Measurements from ENCODE around the gene RAB17. TPM values are rescaled to one million over a fixed set of nuclear protein-coding genes. Genes with fewer than 3 reads are reported as not detected.

The RAB17 gene
- total and polyA plus RNA-seq, 2 of the 8 experiments (the other 6 are each of a cell fraction or from before 2014, with no cell fraction given), result 42.6 to 83.4 TPM

DNA sequence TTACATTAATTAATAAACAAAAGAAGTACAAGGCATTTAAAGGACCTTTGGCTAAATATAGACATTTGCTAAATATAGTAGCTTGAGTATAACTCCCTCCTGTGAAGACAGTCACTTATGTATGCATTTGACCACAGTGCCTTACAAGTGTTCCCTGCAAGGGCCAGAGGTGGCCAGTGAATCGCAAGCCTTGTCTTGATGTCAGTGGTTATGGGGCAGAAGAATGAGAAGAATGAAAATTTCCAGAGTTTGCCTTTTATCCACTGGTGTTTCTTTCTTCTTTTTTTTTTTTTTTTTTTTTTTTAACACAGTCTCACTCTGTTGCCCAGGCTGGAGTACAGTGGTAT lies 38.6 kb upstream of the RAB17 start:
- WGBS, 2 experiments (ENCODE audit: extremely low coverage in 1 of 2, insufficient coverage in 1 of 2, insufficient read length in 1 of 2, insufficient replicate concordance in 2 of 2, low coverage in 1 of 2, low lambda C conversion rate in 2 of 2, missing lambda C conversion rate in 1 of 2), result 93% methylated on average over 1 of the region's 1 CpG; no CpG with 5 or more reads in 1 of the 2 experiments
- peaks cover 0 to 31% (median 24%) of the 10 kb centered on the region in 4 experiments; a peak in 6 of 7 replicates for H3K27me3 ChIP-seq (replicated peaks in 1 of 4; ENCODE audit: control insufficient read depth in 3 of 4, extremely low read depth in 1 of 4, insufficient read depth in 3 of 4, low read length in 3 of 4)
- no peak overlapping the region for H3K23ac ChIP-seq (ENCODE audit: insufficient read length)
- no peak overlapping the region for H3K14ac ChIP-seq (ENCODE audit: insufficient read length)
- ChIA-PET CTCF (ENCODE audit: partially characterized antibody) (interaction anchor here (0.8 to 1.5 kb wide), 3 partner anchors 12 to 41 kb away, joined by 3 to 4 read pairs (median 3); no protein-coding TSS in a partner anchor), POLR2A (ENCODE audit: partially characterized antibody) (interaction anchor here (0.9 to 6.7 kb wide), 3 partner anchors 10 to 15 kb away, joined by 3 to 42 read pairs (median 3); no protein-coding TSS in a partner anchor)
- peaks cover 3 to 13% (median 8%) of the 10 kb centered on the region in 4 experiments; a peak in 5 of 7 replicates for H3K4me1 ChIP-seq (replicated peaks in 1 of 4; ENCODE audit: control insufficient read depth in 3 of 4, insufficient read depth in 4 of 4, low read length in 3 of 4)
- no peak overlapping the region for H3K56ac ChIP-seq (replicated peaks; ENCODE audit: insufficient read length, low read depth, low read length)
- peaks cover 5% of the 10 kb centered on the region for H3K23me2 ChIP-seq (ENCODE audit: low read depth, low read length)
- H2AFZ ChIP-seq (ENCODE audit: low read length), result no peak overlapping the region
- no peak overlapping the region for H3K27ac ChIP-seq (ENCODE audit: low read depth, low read length)
- no peak overlapping the region for H2BK20ac ChIP-seq (ENCODE audit: low read length)
- H3K18ac ChIP-seq (ENCODE audit: extremely low read depth, low read length), result no peak overlapping the region
- H2BK12ac ChIP-seq (ENCODE audit: low read depth, low read length), result no peak overlapping the region
- no peak overlapping the region for H2BK120ac ChIP-seq (replicated peaks; ENCODE audit: low read depth, low read length)
- no peaks in the 10 kb centered on the region; a peak in 1 of 4 replicates for H3K9me3 ChIP-seq (ENCODE audit: insufficient read depth in 2 of 2, low read depth in 1 of 2, low read length in 1 of 2)
- peaks cover 11% of the 10 kb centered on the region for H3K79me1 ChIP-seq (ENCODE audit: low read depth, low read length)
- peaks cover 0 to 2% of the 10 kb centered on the region in 2 experiments for H4K20me1 ChIP-seq (replicated peaks in 1 of 2; ENCODE audit: control insufficient read depth in 1 of 2, insufficient read depth in 2 of 2, low read length in 2 of 2)
- peak overlapping the region in 1 of 2 experiments; percentile 87; a peak in 1 of 4 replicates for H3K4me2 ChIP-seq (ENCODE audit: insufficient read depth in 1 of 2, low read depth in 2 of 2, low read length in 2 of 2)
- no peak overlapping the region for H3K9ac ChIP-seq (replicated peaks in 1 of 4; ENCODE audit: extremely low read depth in 1 of 4, low read depth in 3 of 4, low read length in 3 of 4)
- H4K8ac ChIP-seq (ENCODE audit: extremely low read depth, insufficient read depth, low read length), result no peak overlapping the region
- no peak overlapping the region for H2BK15ac ChIP-seq (ENCODE audit: low read length)
- DNase-seq (ENCODE audit: low read depth in 1 of 2, low spot score in 2 of 2), result no peak
- peaks cover 0 to 12% of the 10 kb centered on the region in 2 experiments; a peak in 3 of 4 replicates for H3K79me2 ChIP-seq (ENCODE audit: control insufficient read depth in 1 of 2, insufficient read depth in 2 of 2, low read length in 2 of 2)
- no peak overlapping the region for H2AK5ac ChIP-seq (ENCODE audit: low read depth, low read length)
- H2BK5ac ChIP-seq (ENCODE audit: low read depth, low read length), result no peak overlapping the region
- no peak for FAIRE-seq
- H4K91ac ChIP-seq (replicated peaks; ENCODE audit: insufficient read length, low read length), result no peak overlapping the region
- no peak overlapping the region for H3K4me3 ChIP-seq (ENCODE audit: extremely low read depth in 1 of 4, insufficient read depth in 2 of 4, low read depth in 3 of 4, low read length in 4 of 4)
- no peak for TF ChIP-seq RXRA (IDR thresholded peaks at IDR 0.05; ENCODE audit: insufficient read depth, low read depth, low read length)
- no peak for TF ChIP-seq RNF2 (IDR thresholded peaks at IDR 0.05; ENCODE audit: borderline replicate concordance, low read depth, low read length, missing control alignments, poor library complexity, severe bottlenecking)
- TF ChIP-seq POU5F1 (IDR thresholded peaks at IDR 0.05; ENCODE audit: low read depth, low read length), result no peak
- H3K36me3 ChIP-seq (ENCODE audit: control insufficient read depth in 2 of 4, insufficient read depth in 4 of 4, low read length in 3 of 4), result peaks cover 0 to 2% (median 0%) of the 10 kb centered on the region in 4 experiments; a peak in 2 of 8 replicates
- H4K5ac ChIP-seq (ENCODE audit: insufficient read length, low read depth, low read length), result no peak overlapping the region
- no peak overlapping the region for H3K4ac ChIP-seq (replicated peaks; ENCODE audit: insufficient read length, low read depth, low read length)

All from H1 (cell line).